Activated gamma-delta T cell treated with Interleukin-2 at 50 U/mL for 16 hours (primary cell): Measurements from ENCODE around the gene ARRB1.
"Not testable (repeated sequence)": the region's sequence is repeated elsewhere in the genome, so short reads cannot be mapped to it uniquely, and the experiment has no call there.

ENCODE experiments used
- DNase-seq: peaks from one replicate; pipeline ENCODE4 v3.0.0-alpha.2; 2020

ARRB1 gene

DNA sequence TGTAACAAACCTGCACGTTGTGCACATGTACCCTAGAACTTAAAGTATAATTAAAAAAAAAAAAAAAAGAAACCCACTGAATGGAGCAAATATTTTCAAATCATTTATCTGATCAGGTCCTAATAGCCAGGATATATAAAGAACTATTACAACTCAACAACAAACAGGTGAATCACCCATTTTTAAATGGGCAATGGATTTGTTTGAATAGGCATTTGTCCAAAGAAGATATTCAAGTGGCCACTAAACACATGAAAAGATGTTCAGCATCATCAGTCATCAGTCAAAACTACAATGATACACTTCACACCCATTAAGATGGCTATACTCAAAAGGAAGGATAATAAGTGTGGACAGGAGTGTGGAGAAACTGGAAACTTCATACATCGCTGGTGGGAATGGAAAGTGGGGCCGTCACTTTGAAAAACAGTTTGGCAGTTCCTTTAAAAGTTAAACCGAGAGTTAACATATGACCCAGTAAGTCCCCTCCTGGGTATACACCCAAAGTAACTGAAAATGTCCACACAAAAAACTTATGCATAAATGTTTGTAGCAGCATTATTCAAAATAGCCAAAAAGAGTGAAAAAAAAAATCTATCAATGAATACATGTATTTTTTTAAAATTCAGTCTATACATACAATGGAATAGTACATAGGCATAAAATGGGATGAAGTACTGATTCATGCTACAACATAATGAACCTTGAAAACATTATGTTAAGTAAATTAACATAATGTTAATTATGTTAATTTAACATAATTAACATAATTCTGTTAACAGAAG, 53.1 kb downstream of the ARRB1 start:
- no peak for DNase-seq

GRCh38 chr11:75293903-75294302, 57.6 kb downstream of the ARRB1 start:
- no peak for DNase-seq

GRCh38 chr11:75292943-75293342, 58.5 kb downstream of the ARRB1 start:
- no peak for DNase-seq

- DNase-seq: no peak
Observed at GRCh38 chr11:75291741-75292140, 59.7 kb downstream of the ARRB1 start.

DNA sequence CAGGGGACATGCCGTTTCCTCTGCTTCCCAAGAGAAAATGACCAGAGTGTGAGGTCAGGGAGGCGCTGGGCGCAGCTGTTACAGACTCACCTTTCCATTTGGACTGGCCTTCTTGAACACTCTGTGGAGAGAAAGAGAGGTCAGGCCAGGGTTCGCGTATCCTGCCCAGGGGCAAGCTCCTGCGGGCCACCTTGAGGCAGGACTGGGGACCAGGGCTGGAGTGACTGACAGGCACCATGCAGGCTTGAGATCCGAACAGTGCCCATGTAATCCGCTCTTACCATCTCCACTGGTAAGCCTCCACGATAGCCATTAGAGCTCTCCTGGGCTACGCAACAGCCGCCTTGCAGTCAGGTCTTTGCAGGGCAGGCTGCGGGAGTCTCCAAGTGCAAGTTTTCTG, 61.5 kb downstream of the ARRB1 start:
- DNase-seq: no peak

GRCh38 chr11:75289511-75289760, 62.0 kb downstream of the ARRB1 start:
- DNase-seq: no peak

DNA sequence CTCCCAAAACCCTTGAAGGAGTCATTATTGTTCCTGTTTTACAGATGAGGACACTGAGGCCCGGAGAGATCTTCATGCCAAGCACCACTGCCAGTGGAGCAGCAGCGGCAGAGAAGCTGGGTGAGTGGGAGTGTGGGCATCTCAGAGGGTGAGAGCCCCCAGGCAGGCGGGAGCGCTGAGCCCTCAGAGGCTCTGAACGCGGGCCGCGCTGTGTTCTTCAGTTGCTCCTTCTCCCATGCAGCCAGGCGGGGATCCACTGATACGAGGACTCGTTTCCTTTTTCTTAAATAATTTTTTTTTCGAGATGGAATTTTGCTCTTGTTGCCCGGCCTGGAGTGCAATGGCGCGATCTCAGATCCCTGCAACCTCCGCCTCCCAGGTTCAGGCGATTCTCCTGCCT, 63.9 kb downstream of the ARRB1 start:
- DNase-seq: no peak

GRCh38 chr11:75286826-75287465, 64.5 kb downstream of the ARRB1 start:
- DNase-seq: no peak

DNA sequence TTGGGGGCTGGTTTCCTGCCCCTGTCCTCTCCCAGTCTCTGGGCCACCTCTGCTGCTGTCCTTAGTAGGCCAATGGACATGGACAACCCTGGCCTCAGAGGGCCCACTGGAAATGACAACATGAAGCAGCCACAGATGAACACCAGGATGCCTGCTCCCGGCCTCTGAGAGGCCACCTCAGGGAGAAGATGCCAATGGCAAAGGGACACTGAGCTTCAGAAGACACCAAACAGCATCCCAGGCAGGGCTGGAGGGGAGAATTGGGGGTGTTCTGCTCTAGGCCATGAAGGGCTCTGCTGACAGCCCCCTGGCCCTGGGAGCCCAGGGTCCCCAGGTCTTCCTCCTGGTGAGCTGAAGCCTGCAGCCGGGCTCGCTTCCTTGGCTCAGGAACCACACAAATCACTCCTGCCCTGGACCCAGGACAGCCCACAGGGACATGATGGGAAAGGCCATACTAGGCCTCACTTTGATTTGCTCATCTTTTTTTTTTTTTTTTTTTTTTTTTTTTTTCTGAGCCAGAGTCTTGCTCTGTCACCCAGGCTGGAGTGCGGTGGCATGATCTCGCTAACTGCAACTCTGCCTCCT, 65.6 kb downstream of the ARRB1 start:
- DNase-seq: no peak

DNA sequence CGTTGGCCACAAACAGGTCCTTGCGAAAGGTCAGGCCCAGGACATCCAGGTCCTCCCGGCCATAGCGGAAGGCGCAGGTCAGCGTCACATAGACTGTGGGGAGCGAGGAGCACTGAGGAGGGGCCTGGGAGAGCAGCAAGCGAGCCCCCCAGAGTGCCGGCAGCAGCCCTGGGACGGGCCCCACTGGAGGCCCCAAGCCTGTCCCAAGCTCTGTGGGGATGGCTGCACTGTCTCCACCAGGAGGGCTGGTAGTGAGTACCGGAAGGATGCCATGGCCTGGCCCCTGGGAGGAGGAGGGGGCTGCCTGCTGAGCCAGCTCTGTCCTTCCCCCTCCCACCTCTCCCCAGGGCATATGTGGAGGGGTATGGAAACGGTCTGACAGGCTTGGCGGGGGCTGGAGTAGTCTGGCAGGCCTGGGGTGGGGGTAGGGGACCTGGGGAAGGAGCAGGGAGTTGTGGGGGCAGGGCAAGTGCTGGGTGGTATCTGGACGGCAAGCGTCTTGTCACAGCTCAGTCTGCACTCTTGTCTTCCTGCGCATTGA, 68.0 kb downstream of the ARRB1 start:
- no peak for DNase-seq

- DNase-seq: no peak
Observed at GRCh38 chr11:75281469-75282095, 69.9 kb downstream of the ARRB1 start.

GRCh38 chr11:75280770-75281468, 70.5 kb downstream of the ARRB1 start:
- no peak for DNase-seq

GRCh38 chr11:75280227-75280701, 71.2 kb downstream of the ARRB1 start:
- peak; percentile 78 for DNase-seq

DNA sequence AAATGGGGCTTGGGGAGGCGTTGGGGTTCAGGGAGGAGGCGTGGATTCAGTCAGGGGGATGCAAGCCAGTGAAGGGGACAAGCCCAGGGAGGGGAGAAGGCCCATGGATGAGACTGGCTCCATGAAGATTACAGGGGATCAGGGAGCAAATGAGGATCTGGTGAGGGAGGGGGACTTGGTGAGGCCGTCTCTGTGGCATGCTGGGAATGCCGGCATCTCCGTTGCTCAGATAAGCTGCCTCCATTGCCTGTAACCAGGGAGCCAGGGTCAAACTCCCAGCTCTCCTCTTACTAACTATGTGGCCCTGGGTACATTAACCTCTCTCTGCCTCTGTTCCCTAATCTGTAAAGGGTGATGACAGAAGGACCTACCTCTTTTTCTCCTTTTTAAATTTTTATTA, 72.2 kb downstream of the ARRB1 start:
- no peak for DNase-seq

DNA sequence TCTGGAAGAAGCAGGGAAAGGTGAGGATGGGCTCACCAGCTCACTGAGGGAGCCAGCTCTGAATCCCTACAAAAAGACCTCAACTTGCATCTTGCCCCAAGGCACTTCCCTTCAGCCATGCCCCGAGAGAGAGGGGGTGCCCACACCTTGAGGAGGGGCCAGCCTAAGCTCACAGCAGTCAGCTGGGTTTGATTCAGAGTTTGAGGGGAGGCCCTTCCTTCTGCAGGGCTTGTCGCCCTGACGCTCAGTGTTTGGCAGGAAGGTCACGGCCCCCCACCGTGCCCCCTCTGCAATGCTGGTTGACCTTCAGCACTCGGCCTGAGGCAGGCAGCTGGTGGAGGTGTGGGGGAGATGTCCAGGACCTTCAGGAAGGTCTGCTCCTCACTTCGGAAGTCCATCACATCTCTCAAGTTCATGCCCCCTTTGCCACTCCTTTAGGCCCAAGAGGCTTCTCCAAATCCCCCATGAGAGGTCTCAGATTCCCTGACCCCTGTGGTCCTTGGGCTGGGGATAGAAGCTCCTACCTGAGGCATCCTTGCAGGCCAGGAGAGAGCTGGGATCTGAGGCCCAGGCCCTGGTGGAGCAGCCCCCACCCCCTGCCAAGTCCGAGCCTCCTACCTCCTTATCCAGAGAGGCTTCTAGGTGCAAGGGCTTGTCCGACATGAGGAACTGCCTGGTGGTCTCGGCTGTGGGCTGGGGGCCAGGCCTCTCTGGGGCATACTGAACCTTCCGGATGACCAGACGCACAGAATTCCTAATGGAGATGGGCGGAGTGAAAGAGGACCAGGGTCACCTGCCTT, 73.3 kb downstream of the ARRB1 start:
- no peak for DNase-seq

GRCh38 chr11:75277211-75277805, 74.2 kb downstream of the ARRB1 start:
- no peak for DNase-seq

DNA sequence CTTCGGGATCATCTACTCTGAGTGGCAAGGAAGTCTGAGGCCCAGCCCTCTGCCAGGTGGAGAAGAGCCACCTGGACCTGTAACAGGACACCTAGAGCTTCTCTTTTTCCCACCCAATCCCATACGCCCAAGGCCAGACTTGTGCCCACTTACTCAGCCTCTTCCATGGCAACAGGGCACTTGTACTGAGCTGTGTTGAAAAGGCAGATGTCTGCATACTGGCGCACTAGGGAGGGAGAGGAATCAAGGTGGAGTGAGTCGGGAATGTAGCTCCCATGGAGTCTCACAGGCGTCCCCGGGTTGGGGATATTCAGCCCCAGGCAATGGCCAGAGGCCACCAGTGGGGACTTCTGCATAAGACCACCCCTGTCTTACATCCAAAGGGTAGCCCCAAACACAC, 74.8 kb downstream of the ARRB1 start:
- DNase-seq: no peak

GRCh38 chr11:75276186-75276585, 75.3 kb downstream of the ARRB1 start:
- no peak for DNase-seq

DNA sequence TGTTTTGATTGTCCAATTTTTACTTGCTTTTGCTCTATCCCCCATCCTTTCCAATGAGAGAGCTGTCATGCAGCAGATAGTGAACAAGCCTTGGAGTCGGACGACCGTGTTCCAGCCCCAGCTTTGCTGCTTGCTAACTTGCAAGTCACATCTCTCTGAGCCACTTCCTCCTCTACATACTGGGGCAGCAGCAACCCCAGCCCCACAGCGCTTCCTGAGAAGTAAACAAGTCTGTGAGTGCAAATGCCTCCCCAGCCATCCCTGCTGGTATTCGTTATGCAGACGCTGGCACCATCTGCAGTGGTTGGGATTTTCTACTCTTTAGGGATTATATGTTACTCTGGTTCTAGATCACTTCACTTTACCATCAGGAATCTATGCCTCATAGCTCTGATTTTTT, 75.9 kb downstream of the ARRB1 start:
- peak; percentile 82 for DNase-seq

DNA sequence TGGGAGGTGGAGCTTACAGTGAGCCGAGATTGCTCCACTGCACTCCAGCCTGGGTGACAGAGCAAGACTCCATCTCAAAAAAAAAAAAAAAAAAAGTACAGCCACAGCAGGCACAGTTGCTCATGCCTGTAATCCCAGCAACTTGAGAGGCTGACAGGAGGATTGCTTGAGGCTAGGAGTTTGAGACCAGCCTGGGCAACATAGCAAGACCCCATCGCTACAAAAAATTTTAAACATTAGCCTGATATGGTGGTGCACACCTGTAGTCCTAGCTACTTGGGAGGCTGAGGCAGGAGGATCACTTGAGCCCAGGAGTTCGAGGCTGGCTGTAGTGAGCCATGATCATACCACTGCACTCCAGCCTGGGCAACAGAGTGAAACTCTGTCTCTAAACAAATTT, 76.7 kb downstream of the ARRB1 start:
- not testable (repeated sequence) for DNase-seq
